Neutrophil (primary cell): ENCODE results near the gene NOXO1.

Experiments used
- H3K27ac ChIP-seq: fragments of 200-600 bp; sonication (generic); 2 replicates; pipeline ENCODE4 v1.5.1; 2016; ENCODE audit warnings: mild to moderate bottlenecking, moderate library complexity
- H3K27me3 ChIP-seq: fragments of 200-600 bp; sonication (generic); 2 replicates; pipeline ENCODE4 v1.6.0; 2016; ENCODE audit warnings: mild to moderate bottlenecking
- H3K36me3 ChIP-seq: fragments of 200-600 bp; sonication (generic); 2 replicates; pipeline ENCODE4 v1.5.1; 2017
- H3K4me1 ChIP-seq, 2 experiments: fragments of 200-600 bp in 1 of 2; sonication (generic) in 1 of 2; 1 replicate in 1 of 2; 2 replicates in 1 of 2; pipeline versions ENCODE4 v1.5.1 to v1.6.1; 2013 to 2016; ENCODE audit warnings: low read depth in 1 of 2, low read length in 1 of 2, mild to moderate bottlenecking in 1 of 2, moderate library complexity in 1 of 2; ENCODE audit not compliant: control insufficient read depth in 1 of 2, insufficient read depth in 1 of 2
- H3K4me3 ChIP-seq, 2 experiments: fragments of 200-600 bp in 1 of 2; sonication (generic) in 1 of 2; 1 replicate in 1 of 2; 2 replicates in 1 of 2; pipeline ENCODE4 v1.5.1; 2013 to 2016; ENCODE audit warnings: low read depth in 1 of 2, low read length in 1 of 2, mild to moderate bottlenecking in 1 of 2, moderate library complexity in 1 of 2
- H3K9me3 ChIP-seq: fragments of 200-600 bp; sonication (generic); 2 replicates; pipeline ENCODE4 v1.5.1; 2016
- CTCF ChIP-seq: fragments of 200-600 bp; sonication (generic); IDR thresholded peaks from 2 replicates; pipeline ENCODE4 v1.5.1; 2016; ENCODE audit warnings: antibody characterized with exemption

NOXO1 gene

GRCh38 chr16:1981398-1981836 lies at the start of gene NOXO1:
TSS of gene NOXO1 (minus strand) at chr16:1981469. CDS start at chr16:1981179, 290 bp downstream.
- Histone ChIP-seq H3K4me1 (peaks cover 20% of the 10 kb centered on the region in 2 experiments), H3K9me3 (no peaks in the 10 kb centered on the region), H3K36me3 (peaks cover 20% of the 10 kb centered on the region), H3K27me3 (peaks cover 61% of the 10 kb centered on the region), H3K4me3 (no peak within 1 kb of the TSS), H3K27ac (no peak within 1 kb of the TSS)
- no peak for TF ChIP-seq CTCF

- TF ChIP-seq CTCF: no peak
- Histone ChIP-seq H3K27ac (no peak overlapping the region), H3K4me3 (no peak overlapping the region), H3K9me3 (no peaks in the 10 kb centered on the region), H3K36me3 (no peaks in the 10 kb centered on the region), H3K27me3 (peaks cover 81% of the 10 kb centered on the region), H3K4me1 (peaks cover 0 to 20% of the 10 kb centered on the region in 2 experiments)
Measured at GRCh38 chr16:2030036-2030435, 48.8 kb upstream of the NOXO1 start.

- peaks cover 0 to 20% of the 10 kb centered on the region in 2 experiments for H3K4me1 ChIP-seq
- TF ChIP-seq CTCF: no peak
- no peaks in the 10 kb centered on the region for H3K9me3 ChIP-seq
- no peaks in the 10 kb centered on the region for H3K36me3 ChIP-seq
- H3K27ac ChIP-seq: no peak overlapping the region
- H3K27me3 ChIP-seq: peaks cover 83% of the 10 kb centered on the region
- H3K4me3 ChIP-seq: no peak overlapping the region
Measured at GRCh38 chr16:2029350-2029749, 48.1 kb upstream of the NOXO1 start.

- no peak for TF ChIP-seq CTCF
- Histone ChIP-seq H3K27ac (no peak overlapping the region), H3K4me1 (peaks cover under 1 to 18% of the 10 kb centered on the region in 2 experiments), H3K36me3 (no peaks in the 10 kb centered on the region), H3K27me3 (peaks cover 84% of the 10 kb centered on the region), H3K9me3 (no peaks in the 10 kb centered on the region), H3K4me3 (no peak overlapping the region)
Measured at GRCh38 chr16:2028620-2029220, 47.5 kb upstream of the NOXO1 start.

- TF ChIP-seq CTCF: no peak
- Histone ChIP-seq H3K4me3 (no peak overlapping the region), H3K36me3 (no peaks in the 10 kb centered on the region), H3K27ac (no peak overlapping the region), H3K4me1 (peaks cover 5 to 17% of the 10 kb centered on the region in 2 experiments), H3K27me3 (peaks cover 84% of the 10 kb centered on the region), H3K9me3 (no peaks in the 10 kb centered on the region)
Measured at GRCh38 chr16:2028146-2028545, 46.9 kb upstream of the NOXO1 start.
